Measurements from ENCODE around the gene SEPTIN2. TPM values are rescaled to one million over a fixed set of nuclear protein-coding genes. Genes with fewer than 3 reads are reported as not detected.

SEPTIN2 gene
- total and polyA plus RNA-seq, 2 donors (not counting 3 experiments of a cell fraction or from before 2014, with no cell fraction given): 427 to 512 TPM

- Histone ChIP-seq H3K79me2 (ENCODE audit: control insufficient read depth, insufficient read depth, low read length) (peaks cover 73% of the 10 kb centered on the region), H3K27ac (ENCODE audit: insufficient read depth, low read depth, low read length) (no peak overlapping the region), H3K9me1 (replicated peaks; ENCODE audit: control insufficient read depth, extremely low read depth, insufficient read depth, low read length) (no peaks in the 10 kb centered on the region), H3K4me3 (replicated peaks in 1 of 3; ENCODE audit: insufficient read depth in 1 of 3, low read depth in 1 of 3, low read length in 3 of 3) (no peak overlapping the region), H4K20me1 (replicated peaks; ENCODE audit: control insufficient read depth, extremely low read depth, insufficient read depth, low read length) (peaks cover 9% of the 10 kb centered on the region), H3K4me1 (ENCODE audit: control insufficient read depth, extremely low read depth, insufficient read depth, low read length) (peaks cover 20% of the 10 kb centered on the region), H3K27me3 (ENCODE audit: control insufficient read depth in 2 of 2, insufficient read depth in 2 of 2, low read length in 2 of 2) (no peaks in the 10 kb centered on the region), H3K9ac (replicated peaks; ENCODE audit: extremely low read depth, insufficient read depth, low read length) (no peak overlapping the region), H3K36me3 (ENCODE audit: control insufficient read depth in 2 of 2, extremely low read depth in 1 of 2, insufficient read depth in 2 of 2, low read length in 2 of 2) (peaks cover 21 to 30% of the 10 kb centered on the region in 2 experiments), H3K9me3 (replicated peaks; ENCODE audit: control insufficient read depth, insufficient read depth, low read length) (no peaks in the 10 kb centered on the region), H2AFZ (ENCODE audit: low read depth, low read length) (no peak overlapping the region), H3K4me2 (ENCODE audit: insufficient read depth, low read length) (no peak overlapping the region)
- dilution Hi-C loops (cut with MboI; ENCODE audit: extremely low pct_ligation_motif_present, low sequenced_read_pairs) (no loop called here), intact Hi-C loops (cut with micrococcal nuclease) (no loop called here)
- ChIA-PET POLR2A (no interaction called here), CTCF (interaction anchor here (1.1 kb wide), 1 partner anchor 9 kb away, joined by 4 read pairs; no protein-coding TSS in a partner anchor)
- DNase-seq (ENCODE audit: low read depth, low spot score): no peak
- TF ChIP-seq EZH2 (IDR thresholded peaks at IDR 0.05; ENCODE audit: borderline replicate concordance, low read depth, low read length, severe bottlenecking) (no peak), MAX (IDR thresholded peaks at IDR 0.05; ENCODE audit: insufficient read depth, insufficient read length) (no peak), POLR2A (IDR thresholded peaks at IDR 0.05; ENCODE audit: low read depth, low read length) (no peak), FOS (IDR thresholded peaks at IDR 0.05; ENCODE audit: borderline replicate concordance, insufficient read depth, low read length) (no peak), JUN (IDR thresholded peaks at IDR 0.05; ENCODE audit: borderline replicate concordance, insufficient read depth, insufficient read length, low read depth) (no peak), CTCF (IDR thresholded peaks at IDR 0.05; ENCODE audit: extremely low read depth in 1 of 2, insufficient read depth in 1 of 2, low read depth in 1 of 2, low read length in 2 of 2) (no peak), MYC (IDR thresholded peaks at IDR 0.05; ENCODE audit: low read depth, low read length) (no peak), POLR2AphosphoS5 (IDR thresholded peaks at IDR 0.05; ENCODE audit: insufficient read depth, low read depth, low read length) (no peak), GATA2 (IDR thresholded peaks at IDR 0.05; ENCODE audit: insufficient read depth, insufficient read length, low read depth, low read length) (no peak)
- FAIRE-seq: no peak
- BruUV-seq (replicated peaks): no TSS peak
These were observed 48.3 kb upstream of the SEPTIN2 start for GRCh38 chr2:241267249-241268067.
